Stimulated activated CD4-positive, alpha-beta T cell treated with anti-CD3 and anti-CD28 coated beads, Interleukin-4, amount 100 ng/mL, for 1 hour (primary cell): ENCODE data around the gene PSMD1.

Experiments used
- DNase-seq: peaks from one replicate; pipeline ENCODE4 v3.0.0-alpha.2; 2020

PSMD1 gene

DNA sequence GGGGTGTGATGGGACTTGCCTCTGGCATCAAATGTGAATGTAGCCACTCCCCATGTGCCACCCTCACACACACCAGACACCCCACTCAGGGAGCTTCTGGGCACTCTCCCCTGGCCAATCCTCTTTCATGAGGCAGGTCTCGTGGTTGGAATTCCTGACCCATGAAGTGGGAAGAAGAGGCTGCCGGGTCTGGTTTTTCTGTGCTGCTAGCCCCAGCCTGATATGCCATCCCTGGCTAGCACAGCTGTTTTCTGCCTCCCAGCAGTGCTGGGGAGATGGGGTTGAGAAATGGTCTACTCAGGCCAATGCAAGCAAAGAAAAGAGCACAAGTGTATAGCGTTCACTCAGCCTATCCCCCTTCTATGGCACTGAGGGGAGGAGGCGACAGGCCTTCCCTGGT, 20.5 kb upstream of the PSMD1 start:
- no peak for DNase-seq

DNA sequence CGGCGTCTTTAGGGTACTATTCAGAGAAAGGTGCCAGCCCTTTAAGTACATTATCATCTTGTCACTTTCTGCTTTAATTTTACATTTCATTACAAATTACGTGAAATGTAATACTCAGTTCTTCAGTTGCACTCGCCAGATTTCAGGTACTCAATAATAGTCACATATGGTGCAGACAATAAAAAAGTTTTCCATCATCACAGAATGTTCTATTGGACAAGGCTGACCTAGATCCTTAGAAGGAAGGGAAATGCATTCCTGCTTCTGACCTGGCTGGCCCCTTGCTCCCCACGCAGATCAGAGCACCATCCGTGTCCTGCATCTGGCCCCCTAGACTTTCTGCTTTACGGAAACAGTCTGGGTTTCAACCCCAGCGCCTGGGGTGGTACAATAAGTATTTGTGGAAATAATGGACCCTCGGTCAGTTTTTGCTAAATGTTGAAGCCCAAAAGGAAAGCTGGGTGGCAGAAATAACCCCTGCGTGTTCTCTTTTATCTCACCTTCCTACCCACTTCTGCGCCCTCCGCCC, 20.0 kb upstream of the PSMD1 start:
- DNase-seq = no peak

DNA sequence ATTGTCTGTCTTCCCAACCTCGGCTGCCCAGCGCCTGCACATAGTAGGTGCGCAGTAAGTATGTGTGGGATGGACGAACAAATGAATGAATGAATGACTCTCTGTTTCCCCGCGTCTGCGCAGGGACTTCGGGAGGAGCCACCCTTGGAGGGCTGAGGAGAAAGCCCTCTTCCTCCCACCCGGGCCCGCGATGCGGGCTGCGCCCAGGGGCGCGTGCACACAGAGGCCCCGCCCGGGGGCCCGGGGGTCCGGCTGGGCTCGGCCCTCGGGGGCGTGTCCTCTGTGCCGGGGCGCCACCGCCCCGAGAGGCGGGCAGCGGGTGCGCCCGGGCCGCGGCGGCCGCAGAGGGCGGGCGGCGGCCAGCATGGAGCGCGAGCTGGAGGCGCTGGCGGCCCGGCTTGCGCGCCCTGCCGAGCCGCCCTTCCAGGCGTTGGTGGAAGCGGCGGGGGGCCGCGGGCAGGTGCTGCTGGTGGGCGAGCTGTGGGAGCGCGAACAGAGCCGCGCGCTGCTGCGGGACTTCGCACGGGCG, 19.4 kb upstream of the PSMD1 start, which contains the start of gene C2orf72:
Gene C2orf72, plus strand, starts transcription at position 322 of the 529 bp plus-strand sequence. Its CDS starts 43 bp downstream, at position 365.
- DNase-seq = no peak

DNA sequence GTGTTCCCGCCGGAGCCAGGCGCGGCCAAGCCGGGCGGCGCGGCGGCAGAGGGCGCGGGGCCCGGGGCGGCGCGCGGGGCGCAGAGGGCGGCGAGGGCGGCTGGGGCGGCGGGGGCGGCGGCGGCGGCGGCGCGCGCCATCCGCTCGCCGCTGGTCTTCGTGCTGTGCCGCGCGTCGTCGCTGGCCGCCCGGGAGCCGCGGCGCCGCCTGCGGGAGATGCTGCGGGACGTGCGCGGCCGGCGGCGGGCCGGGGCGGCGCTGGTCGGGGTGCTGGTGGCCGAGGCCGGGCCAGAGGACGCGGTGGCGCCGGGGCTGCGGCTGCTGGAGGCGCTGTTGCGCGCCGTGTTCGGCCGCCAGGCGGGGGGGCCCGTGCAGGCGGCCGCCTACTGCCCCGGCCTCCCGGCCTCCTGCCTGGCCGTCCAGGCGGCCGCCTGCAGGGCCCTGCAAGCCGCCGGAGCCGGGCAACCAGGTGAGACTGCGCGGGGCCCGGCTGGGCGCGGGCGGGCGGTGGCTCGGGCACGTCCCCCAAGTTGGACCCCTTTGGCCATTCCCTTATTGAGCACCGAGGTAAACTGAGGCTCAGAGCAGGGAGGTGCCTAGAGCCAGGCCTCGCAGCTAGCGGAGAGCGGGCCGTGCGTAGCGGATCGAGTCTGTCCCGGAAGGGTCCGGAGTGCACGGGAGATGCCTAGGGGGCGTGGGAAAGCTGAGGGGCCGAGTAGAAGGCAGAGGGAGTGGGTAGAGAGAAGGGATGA, 18.8 kb upstream of the PSMD1 start:
- no peak for DNase-seq

DNA sequence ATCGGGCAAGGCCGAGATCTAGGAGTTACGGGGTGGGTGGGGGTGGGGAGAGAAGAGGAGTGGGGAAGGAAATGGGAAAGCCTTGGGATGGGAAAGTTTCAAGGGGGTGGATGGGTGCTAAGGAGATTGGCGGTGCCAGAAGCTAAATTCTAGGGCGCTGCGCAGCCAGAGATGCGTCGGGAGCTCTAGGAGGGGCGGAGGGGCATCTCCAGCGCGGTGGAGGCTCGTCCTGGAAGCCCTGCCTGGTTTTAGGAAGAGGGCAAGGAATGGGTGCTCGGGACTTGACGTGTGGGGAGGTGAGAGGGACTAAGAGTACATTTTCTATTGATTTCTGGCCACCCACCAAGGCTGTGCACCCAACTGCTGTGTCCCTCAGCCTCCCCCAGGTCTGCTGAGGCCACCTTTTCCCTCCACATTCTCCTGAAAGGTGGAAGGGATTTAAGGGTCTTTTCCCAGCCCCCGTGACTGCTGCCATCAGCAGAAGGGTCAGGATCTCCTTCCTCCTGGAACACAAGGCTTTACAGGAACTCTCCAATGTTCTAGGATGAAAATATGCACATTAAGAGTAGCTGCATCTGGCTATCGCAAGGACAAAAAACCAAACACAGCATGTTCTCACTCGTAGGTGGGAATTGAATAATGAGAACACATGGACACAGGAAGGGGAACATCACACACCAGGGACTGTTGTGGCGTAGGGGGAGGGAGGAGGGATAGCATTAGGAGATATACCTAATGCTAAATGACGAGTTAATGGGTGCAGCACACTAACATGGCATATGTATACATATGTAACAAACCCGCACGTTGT, 18.0 kb upstream of the PSMD1 start:
- no peak for DNase-seq

DNA sequence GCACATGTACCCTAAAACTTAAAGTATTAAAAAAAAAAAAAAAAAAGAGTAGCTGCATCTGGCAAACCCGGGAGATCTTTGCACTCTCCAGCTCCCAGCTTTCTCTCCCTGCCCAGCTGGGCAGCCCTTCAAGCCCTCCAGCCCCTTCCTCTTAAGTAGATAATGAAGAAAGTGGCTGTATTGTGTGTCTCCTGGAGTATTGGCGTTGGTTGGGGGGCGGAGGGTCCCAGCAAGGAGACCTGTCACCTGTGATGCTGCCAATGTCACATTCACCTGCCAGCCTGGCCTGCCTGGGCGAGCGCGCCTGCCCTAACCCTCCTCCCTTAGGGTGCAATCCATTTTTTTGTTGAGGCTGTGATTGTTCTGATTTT, 17.4 kb upstream of the PSMD1 start:
- no peak for DNase-seq

DNA sequence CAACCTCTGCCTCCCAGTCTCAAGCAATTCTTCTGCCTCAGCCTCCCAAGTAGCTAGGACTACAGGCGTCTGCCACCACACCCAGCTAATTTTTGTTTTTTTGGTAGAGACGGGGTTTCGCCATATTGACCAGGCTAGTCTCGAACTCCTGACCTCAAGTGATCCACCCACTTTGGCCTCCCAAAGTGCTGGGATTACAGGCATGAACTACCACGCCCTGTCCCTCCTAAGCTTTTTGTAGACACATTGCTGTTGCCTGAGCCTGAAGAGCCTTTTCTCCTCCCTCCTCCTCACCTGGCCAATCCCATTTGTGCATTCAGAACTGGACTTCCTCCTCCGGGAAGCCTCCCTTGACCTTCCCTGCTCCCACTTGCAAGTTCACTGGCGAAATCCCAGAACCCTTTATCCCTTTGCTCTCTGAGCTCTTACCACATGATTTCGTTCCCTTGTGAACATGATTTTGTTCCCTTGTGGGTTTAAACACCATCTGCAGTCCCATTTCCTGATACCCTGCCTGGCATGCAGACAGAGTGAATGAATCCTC, 16.8 kb upstream of the PSMD1 start:
- DNase-seq = no peak

DNA sequence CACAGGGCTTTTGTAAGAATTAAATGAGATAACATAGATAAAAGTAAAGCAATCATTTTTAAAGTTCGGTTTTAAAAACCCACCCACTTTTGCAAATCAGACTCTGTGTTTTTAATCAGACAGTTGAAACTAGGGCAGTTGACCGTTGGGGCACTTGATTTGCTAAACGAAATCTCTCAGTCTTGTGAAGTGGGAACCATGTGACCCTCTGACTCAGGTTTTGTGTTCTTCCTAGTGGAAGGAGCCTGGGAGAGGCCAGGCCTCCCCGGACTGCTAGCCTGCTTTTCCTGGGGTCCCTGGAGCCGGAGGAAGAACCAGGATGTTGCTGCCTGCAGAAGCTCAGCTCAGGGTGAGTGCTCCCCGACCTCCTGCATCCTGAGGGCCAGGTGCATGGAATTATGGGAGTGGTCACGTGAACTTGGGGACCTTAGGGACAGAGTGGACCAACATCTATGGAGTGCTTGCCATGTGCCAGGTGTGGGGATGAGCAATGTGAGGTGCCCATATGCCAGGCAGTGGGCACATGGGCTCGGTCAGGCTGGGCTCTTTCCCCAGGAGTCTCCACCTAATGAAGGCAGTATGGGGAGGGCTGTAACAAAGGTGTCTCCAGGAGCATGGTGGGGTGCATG, 15.5 kb upstream of the PSMD1 start:
- DNase-seq = no peak

DNA sequence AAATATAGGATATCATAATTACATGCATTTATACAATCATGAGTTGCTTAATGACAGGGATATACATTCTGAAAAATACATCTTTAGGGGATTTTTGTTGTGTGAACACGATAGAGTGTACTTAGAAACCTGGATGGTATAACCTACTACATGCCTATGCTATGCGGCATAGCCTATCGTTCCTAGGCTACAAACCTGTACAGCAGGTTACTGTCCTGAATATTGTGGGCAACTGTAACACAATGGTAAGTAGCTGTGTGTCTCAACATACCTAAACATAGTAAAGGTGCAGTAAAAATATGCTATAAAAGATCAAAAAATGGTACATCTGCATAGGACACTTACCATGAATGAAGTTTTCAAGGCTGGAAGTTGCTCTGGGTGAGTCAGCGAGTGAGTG, 12.9 kb upstream of the PSMD1 start:
- DNase-seq = no peak

DNA sequence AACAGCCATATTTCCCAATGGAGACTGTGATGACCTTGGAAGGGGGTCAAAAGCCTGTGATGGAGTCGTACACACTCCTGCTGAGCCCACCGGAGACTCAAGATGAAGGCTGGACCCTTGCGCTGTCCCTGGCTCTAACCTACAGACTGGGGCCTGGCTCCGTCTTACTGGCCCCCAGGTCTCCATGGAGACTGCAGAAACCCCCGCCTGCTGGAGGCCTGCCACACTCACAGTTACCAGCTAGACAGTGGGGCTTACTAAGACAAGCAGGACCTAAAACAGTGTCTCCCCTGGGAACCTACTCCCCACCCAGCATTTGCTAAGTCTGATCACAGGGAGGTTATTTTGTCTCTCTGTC, 9.8 kb upstream of the PSMD1 start:
- DNase-seq = no peak

DNA sequence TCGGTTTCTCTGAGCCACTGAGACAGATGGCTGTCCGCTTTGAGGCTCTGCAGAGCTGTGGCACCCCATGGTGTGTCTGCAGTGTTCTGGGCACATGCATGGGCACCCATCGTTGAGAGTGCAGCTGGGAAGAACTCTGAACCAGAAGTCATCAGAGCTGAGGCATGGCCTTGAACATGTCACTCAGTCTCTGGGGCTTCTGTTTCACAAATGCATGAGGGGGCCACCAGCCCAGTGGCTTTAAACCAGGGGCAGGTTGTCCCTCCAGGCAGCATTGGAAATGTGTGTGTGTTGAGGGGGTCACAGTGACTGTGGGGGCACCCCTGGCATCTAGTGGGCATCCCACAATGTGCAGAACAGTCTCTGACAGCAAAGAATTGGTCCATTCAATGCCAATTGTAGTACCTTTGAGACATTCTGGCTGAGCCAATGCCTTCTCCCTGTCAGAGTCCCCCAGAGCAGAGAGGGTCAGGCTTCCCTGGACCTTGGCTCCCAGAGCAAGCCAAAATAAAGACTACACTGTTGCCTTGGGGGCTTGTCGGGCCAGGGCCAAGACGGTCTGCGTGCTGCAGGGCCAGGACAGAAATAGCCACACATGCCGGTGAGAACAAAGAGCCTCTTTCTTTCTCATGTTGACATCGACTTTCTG, 9.3 kb upstream of the PSMD1 start:
- no peak for DNase-seq

DNA sequence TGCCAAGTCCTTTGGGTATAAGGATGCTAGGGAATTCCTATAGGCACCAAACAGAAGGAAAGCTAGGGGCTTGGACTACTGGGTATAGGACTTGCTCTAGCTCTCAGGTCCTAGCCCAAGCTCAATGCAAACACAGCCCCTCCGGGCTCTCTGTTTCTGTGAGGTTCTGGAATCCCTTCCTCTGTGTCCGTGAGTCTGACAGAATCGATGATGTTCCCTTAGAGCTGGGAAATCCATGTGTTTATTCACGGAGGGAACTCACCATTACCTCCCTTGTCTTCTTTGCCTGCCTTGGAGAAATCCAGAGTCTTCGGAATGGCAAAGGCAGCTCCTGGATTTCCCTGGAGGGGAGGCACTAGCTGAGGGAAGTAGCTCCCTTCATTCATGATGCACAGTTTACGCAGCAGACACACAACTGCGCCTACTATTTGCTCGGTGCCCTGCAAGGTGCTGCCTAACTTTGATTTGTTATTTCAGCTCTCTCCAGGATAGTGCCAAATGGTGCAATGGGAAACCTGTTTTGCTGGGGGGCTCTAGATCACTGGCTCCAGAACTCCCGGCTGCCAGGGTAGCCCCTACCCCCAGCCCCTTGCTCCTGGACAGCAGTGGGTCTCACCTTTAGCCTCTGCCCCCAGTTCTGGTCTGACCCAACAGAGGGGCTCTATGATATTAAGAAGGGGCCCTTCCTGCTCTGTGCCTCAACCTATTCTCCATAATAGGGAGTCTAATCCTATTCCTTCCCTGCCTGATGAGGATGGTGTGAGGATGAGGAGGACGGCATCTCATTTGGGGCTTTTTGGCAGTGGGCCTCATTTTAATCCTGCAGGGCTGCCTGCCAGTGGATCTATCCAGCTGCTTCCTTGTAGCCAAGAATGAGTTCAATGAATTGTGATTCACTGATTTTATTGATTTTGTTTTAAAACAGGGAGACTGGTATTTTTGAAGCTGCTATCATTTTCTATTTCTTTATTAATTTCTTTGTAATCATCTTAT, 8.4 kb upstream of the PSMD1 start:
- DNase-seq = no peak

DNA sequence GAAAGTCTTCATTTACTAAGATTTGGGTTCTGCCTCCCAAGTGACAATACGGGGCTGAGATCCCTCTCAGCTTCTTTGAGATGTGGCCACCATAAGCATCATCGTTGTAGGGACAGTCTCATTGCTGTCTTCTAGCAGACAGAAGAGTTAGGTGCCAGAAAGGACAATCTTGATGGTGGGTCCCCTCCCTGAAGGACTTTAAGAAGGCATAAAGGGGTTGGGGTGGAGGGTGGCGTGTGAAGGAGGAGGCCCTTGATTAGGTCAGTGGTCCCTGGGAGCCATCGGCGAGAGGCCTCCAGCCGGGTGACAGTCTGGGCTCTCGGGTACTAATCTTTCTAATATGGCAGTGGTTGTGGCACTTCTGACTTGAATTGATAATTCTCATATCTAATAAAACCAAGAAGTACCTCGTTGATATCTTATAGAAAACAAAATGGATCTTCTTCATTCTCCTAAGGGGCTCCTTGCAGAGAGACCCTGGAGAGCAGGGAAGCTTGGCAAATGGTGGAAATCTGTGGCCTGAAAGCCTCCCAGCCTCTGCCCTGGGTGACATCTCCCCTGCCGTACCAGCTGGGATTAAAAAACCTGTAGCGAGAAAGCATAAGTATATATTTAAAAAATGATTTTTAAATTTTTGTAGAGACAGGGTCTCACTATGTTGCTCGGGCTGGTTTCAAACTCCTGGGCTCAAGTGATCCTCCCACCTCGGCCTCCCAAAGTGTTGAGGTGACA, 7.2 kb upstream of the PSMD1 start:
- DNase-seq = no peak

DNA sequence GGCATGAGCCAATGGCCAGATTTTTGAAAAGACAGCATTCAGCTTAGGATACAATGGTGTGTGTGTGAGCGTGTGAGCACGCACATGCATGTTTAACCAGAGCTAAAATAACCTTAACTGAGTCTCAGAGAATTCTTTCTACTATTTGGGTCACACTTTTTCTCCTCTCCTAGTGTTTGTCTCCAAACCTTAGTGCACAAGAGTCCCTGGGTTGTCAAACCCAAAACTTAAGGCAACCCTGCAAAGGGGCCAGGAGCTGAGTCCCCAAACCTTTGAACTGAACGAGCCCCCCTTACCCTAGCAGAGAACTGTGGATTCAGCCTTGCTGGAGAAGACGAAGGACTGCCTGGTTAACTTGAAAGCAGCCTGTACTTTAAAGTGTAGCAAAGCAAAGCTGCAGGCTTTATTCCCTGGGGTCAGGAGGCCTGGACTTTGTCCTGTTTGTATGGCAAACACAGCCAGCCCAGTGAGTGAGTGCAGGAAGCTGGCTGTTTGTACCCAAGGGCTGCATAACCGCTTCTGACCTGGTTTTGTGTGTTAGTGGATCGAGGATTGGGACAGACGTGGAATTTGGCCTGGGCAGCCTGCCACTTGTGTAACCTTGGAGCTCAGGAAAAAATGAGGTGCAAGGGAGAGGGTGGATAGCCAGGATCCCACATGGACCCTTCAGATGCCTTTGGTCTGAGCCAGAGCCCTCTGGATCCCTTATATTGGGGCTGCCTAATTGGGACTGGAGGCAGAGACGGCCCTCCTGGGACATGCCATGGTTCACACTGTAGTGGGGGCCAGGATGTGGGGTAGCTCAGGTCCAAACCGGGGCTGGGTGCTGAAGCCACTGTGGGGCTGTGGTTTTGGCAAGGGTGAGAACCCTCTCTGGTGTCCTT, 6.4 kb upstream of the PSMD1 start:
- no peak for DNase-seq

DNA sequence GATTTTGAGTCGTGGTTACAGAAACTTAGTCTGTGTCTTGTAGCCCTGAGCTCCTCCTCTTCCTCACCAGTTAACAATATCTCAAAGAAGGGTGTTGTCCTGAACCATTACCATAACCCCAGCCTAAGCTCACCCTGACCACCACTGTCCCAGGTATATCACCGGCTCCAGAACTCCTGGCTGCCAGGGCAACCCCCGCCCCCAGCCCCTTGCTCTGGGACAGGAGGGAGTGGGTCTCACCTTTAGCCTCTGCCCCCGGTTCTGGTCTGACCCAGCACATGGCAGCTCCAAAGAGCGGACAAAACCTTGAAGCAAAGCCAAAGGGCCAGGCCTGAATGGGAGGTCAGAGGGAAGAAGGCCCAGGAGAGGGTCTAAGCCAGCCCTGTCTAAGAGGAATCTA, 5.6 kb upstream of the PSMD1 start:
- DNase-seq = no peak

DNA sequence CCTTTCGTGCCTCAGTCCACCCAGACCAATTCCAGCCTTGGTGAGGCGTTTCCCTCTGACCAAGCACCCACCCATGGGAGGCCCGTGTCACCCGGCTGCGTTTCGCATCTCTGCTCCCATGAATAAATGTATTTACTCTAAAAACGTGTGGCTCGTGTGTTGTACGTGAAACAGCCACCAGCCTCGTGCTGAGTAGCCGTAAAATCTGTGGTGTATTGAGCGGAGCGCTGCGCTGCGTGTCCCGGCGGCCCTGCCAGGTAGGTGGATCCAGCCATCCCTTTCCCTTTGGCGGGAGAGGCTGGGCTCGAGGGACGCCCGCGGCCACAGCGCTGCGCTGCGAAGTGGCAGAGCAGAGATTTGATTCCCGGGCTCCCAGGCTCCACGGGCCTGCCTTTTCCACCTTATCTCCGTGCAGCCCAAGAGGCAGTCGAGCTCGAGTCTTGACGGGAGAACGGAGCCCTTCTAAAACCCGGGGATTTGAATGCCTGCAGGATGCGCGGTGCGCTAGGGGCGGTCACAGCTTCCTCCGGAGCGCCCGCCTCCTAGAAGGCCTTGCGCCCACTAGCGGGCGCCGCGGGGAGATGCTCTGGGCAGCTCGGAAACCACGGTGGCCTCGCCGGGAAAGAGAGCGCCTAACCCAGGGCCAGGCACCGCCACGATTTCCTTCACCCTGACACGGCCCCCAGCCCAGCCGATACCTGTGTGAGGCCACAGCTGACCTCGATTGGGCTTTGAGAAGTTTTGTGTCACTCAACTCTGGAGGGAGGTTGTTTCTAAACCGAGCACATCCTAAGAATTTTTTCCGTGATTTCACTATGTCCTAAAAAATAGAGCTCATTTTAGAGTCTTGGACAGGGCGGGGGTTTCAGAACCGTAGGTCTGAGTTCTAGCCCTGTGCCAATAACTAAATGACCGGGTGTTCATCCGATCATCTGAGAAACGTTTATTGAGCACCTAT, 3.9 kb upstream of the PSMD1 start:
- peak; percentile 83 for DNase-seq

DNA sequence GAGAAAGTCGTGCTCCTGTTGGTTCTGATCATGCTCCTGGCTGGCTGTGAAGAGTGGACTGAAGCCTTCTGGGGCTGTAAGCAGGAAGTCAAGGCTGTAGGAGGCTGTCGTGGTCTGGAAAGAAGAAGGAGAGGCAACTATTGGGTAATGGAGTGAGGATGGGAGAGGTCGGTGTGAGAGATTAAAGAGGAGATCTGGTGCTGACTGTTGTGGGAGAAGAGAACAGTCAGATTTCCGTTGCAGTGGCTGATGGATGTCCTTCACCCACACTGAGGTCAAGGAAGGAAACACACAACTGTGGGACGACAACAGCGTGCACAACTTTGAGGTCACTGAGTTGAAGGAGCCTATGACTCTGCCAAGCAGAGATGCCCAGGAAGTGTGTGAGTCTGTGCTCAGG, 2.8 kb upstream of the PSMD1 start:
- DNase-seq = no peak

DNA sequence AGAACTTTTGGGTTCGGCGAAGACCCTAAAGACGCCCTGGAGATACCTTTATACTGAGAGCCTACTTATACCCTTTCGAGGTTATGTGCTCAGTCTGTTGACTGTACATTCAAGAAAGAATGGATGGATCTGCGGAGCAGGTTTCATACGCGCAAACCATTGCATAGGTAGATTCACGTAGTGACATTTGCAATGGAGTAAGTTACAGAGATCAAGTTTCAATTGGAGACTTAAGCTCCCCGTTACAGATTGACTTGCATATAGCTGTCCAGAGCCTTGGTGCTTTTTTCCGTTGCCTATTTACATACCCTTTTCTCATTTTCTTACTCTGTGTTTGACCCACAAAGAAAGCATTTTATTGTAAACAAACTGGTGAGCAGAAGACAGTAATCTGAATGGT, 923 bp downstream of the PSMD1 start:
- no peak for DNase-seq
